Upper lobe of right lung (tissue), 1 donor: ENCODE results near the gene PFKFB3. TPM values are rescaled to one million over a fixed set of nuclear protein-coding genes. Genes with fewer than 3 reads are reported as not detected.

ENCODE experiments used
- ATAC-seq: fragments of 200-7000 bp; cut with Tn5 transposase; one replicate; pipeline ENCODE4 v1.9.1; 2020; ENCODE audit warnings: mild to moderate bottlenecking, moderate library complexity
- DNase-seq: peaks from one replicate; pipeline ENCODE4 v3.0.0-alpha.2; 2020
- H3K27ac ChIP-seq: fragments of 200-600 bp; one replicate; pipeline ENCODE4 v1.8.0; 2022
- H3K27me3 ChIP-seq: fragments of 200-600 bp; one replicate; pipeline ENCODE4 v1.8.0; 2022; ENCODE audit warnings: mild to moderate bottlenecking
- H3K36me3 ChIP-seq: fragments of 200-600 bp; one replicate; pipeline ENCODE4 v1.8.0; 2022
- H3K4me1 ChIP-seq: fragments of 200-600 bp; one replicate; pipeline ENCODE4 v1.8.0; 2022
- H3K4me3 ChIP-seq: fragments of 200-600 bp; one replicate; pipeline ENCODE4 v1.8.0; 2022; ENCODE audit warnings: mild to moderate bottlenecking
- H3K9me3 ChIP-seq: fragments of 200-600 bp; one replicate; pipeline ENCODE4 v1.8.0; 2022
- intact Hi-C: fragments of 100-400 bp; cut with DNase I; formaldehyde crosslinking; loops from one replicate; pipeline ENCODE4 v1.11.0; 2022
- total RNA-seq: library from RNA; stranded (reverse); fragmentation: NEBNext Ultra II Directional; extraction: Animal tissue kit (Norgen Biotek cat#: 25700); gene quantifications from one replicate; pipeline ENCODE4 v1.2.1, GENCODE V29; 2021
- TF ChIP-seq, protein P1 (sequence below): fragments of 200-600 bp; IDR thresholded peaks from one replicate; pipeline ENCODE4 v1.8.0; 2022; ENCODE audit warnings: antibody characterized with exemption
- donor health status: DM: no; HTN: yes; CAD: no; lungs with severe emphysema.

Gene PFKFB3
- total RNA-seq, 1 donor from 2014 or later = 77.2 TPM

DNA sequence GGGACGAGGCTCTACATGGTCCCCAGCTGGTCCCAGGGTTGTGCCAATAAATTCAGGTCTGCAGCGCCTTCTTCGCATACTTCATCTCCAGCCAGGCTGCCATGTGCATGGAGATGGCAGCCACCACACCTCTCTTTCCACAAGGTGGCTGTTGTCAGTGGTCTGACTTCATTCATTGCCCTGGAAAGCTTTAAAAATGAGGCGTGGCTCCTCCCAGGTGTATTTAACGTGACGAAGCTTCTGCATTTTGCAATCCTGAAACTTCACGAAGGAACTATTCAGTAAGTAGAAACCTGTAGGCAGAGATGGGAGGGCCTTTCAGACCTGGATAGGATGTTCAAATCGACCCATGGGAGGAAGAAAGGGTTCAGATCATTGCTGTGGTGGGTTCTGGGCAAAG, 53.7 kb downstream of the PFKFB3 start:
- Histone ChIP-seq H3K9me3 (no peaks in the 10 kb centered on the region), H3K36me3 (no peaks in the 10 kb centered on the region), H3K4me3 (no peak overlapping the region), H3K27me3 (no peaks in the 10 kb centered on the region), H3K4me1 (no peaks in the 10 kb centered on the region), H3K27ac (peak overlapping the region; percentile 51)
- intact Hi-C loops = no loop called here
- DNase-seq (no peak), ATAC-seq (peak; percentile 42)
- TF ChIP-seq, protein P1, sequence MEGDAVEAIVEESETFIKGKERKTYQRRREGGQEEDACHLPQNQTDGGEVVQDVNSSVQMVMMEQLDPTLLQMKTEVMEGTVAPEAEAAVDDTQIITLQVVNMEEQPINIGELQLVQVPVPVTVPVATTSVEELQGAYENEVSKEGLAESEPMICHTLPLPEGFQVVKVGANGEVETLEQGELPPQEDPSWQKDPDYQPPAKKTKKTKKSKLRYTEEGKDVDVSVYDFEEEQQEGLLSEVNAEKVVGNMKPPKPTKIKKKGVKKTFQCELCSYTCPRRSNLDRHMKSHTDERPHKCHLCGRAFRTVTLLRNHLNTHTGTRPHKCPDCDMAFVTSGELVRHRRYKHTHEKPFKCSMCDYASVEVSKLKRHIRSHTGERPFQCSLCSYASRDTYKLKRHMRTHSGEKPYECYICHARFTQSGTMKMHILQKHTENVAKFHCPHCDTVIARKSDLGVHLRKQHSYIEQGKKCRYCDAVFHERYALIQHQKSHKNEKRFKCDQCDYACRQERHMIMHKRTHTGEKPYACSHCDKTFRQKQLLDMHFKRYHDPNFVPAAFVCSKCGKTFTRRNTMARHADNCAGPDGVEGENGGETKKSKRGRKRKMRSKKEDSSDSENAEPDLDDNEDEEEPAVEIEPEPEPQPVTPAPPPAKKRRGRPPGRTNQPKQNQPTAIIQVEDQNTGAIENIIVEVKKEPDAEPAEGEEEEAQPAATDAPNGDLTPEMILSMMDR = no peak

DNA sequence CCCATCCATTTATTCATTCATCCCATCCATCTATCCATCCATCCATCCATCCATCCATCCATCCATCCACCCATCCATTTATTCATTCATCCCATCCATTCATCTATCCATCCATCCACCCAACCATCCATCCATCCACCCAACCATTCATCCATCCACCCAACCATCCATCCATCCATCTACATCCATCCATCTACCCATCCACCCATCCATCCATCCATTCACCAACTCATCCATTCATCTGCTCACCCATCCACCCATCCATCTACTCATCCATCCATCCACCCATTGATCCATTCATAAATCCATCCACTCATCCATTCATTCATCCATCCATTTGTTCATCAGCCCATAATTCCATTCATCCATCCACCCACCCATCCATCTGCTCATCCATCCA, 56.4 kb downstream of the PFKFB3 start:
- no peaks in the 10 kb centered on the region for H3K36me3 ChIP-seq
- intact Hi-C loops = no loop called here

DNA sequence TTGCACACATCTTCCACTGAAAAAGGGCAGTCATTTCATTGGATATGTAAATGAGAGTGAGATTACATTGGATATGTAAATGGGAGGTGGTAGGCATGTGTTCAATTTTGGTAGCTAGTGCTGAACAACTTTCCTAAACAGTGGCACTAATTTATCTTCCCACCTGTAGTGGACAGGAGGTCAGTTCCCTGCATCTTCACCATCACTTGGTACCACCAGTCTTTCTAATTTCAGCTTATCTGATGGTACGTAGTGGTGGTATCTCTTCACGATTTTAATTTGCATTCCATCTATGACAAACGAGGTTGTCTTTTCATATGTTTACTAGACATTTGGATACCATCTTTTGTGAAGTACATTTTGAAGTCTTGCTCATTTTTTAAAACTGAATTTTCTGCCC, 58.1 kb downstream of the PFKFB3 start:
- DNase-seq = no peak
- no peak overlapping the region for H3K27ac ChIP-seq
- H3K27me3 ChIP-seq = no peaks in the 10 kb centered on the region
- intact Hi-C loops = no loop called here
- no peak for ATAC-seq
- H3K9me3 ChIP-seq = no peaks in the 10 kb centered on the region
- H3K4me1 ChIP-seq = no peaks in the 10 kb centered on the region
- TF ChIP-seq, protein P1 = no peak
- H3K36me3 ChIP-seq = no peaks in the 10 kb centered on the region
- H3K4me3 ChIP-seq = no peak overlapping the region

More for the DNA sequence above, 56.4 kb downstream of the PFKFB3 start:
- DNase-seq = no peak
- no peaks in the 10 kb centered on the region for H3K9me3 ChIP-seq
- no peak overlapping the region for H3K4me3 ChIP-seq
- ATAC-seq = no peak
- TF ChIP-seq, protein P1 = no peak
- no peak overlapping the region for H3K27ac ChIP-seq
- H3K27me3 ChIP-seq = no peaks in the 10 kb centered on the region
- no peaks in the 10 kb centered on the region for H3K4me1 ChIP-seq

DNA sequence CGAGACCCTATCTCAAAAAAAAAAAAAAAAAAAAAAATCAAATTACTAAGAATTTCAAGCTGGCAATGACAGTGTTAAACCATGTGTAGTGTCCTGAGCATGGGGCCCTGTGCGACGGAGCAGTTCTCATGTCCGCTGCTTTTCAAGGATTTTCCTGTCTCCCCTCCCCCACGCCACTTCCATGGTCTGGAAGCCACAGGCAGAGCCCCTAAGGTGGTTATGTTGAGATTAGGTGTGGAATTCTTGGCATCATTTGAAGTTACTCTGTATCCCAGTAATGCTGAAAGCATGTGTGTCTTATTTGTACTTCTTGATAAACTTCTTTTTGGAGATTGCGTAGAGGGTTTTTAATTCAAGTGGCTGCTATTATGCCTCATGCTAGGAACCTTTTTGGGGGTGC, 65.2 kb downstream of the PFKFB3 start:
- peaks cover 4% of the 10 kb centered on the region for H3K4me1 ChIP-seq
- H3K9me3 ChIP-seq = no peaks in the 10 kb centered on the region
- H3K27me3 ChIP-seq = no peaks in the 10 kb centered on the region
- H3K27ac ChIP-seq = no peak overlapping the region
- DNase-seq = no peak
- intact Hi-C loops = no loop called here
- no peaks in the 10 kb centered on the region for H3K36me3 ChIP-seq
- TF ChIP-seq, protein P1 = no peak
- H3K4me3 ChIP-seq = no peak overlapping the region
- ATAC-seq = peak; percentile 71

DNA sequence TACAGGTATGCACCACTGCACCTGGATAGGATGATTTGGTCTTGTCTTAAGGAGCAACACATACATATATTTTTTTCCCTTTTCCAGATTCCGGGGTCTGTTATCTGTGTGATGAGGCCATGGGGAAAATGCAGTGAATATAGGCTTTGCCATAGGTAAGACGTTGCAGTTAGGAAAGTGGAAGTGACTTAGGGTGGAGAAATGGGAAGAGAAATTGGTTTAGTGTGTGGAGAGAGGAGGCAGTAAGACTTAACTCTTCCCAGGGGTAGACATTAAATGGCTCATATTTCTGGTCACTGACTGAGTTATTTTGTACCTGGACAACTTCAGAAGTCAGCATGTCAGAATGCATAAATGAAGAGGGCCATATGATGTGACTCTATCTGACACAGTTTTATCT, 66.7 kb downstream of the PFKFB3 start:
- H3K9me3 ChIP-seq = no peaks in the 10 kb centered on the region
- no peaks in the 10 kb centered on the region for H3K36me3 ChIP-seq
- H3K4me1 ChIP-seq = peaks cover 7% of the 10 kb centered on the region
- peak overlapping the region; percentile 68 for H3K27ac ChIP-seq
- ATAC-seq (no peak), DNase-seq (no peak)
- no peak overlapping the region for H3K4me3 ChIP-seq
- intact Hi-C loops = no loop called here
- no peaks in the 10 kb centered on the region for H3K27me3 ChIP-seq
- TF ChIP-seq, protein P1 = no peak
